Adipocyte (in vitro differentiated cells): Measurements from ENCODE around the gene AVP.

Experiments used
- DNase-seq: peaks from one replicate; pipeline ENCODE4 v3.0.0-alpha.2; 2015; ENCODE audit warnings: low read depth
- H3K27me3 ChIP-seq: replicated peaks from 2 replicates; pipeline ENCODE4 v1.7.0; 2013; ENCODE audit warnings: mild to moderate bottlenecking, low read length, moderate library complexity; ENCODE audit not compliant: control insufficient read depth, insufficient read depth
- H3K36me3 ChIP-seq: 2 replicates; pipeline ENCODE4 v1.7.0; 2013; ENCODE audit warnings: low read length, mild to moderate bottlenecking, moderate library complexity; ENCODE audit not compliant: control insufficient read depth, insufficient read depth, severe bottlenecking
- H3K4me1 ChIP-seq: 2 replicates; pipeline ENCODE4 v1.7.0; 2013; ENCODE audit warnings: mild to moderate bottlenecking, low read length, moderate library complexity; ENCODE audit not compliant: control insufficient read depth, insufficient read depth
- H3K4me3 ChIP-seq: 2 replicates; pipeline ENCODE4 v1.7.0; 2013; ENCODE audit warnings: mild to moderate bottlenecking, low read length, moderate library complexity
- H3K9ac ChIP-seq: 2 replicates; pipeline ENCODE4 v1.7.0; 2013; ENCODE audit warnings: mild to moderate bottlenecking, low read length, moderate library complexity
- H3K9me3 ChIP-seq: 2 replicates; pipeline ENCODE4 v1.7.0; 2013; ENCODE audit warnings: mild to moderate bottlenecking, low read length, moderate library complexity; ENCODE audit not compliant: control insufficient read depth

AVP gene

GRCh38 chr20:3094848-3095629, 10.5 kb upstream of the AVP start:
- DNase-seq, result no peak
- Histone ChIP-seq H3K27me3 (peaks cover 3% of the 10 kb centered on the region), H3K9me3 (no peaks in the 10 kb centered on the region), H3K9ac (no peak overlapping the region), H3K4me3 (no peak overlapping the region), H3K36me3 (no peaks in the 10 kb centered on the region), H3K4me1 (no peaks in the 10 kb centered on the region)

- Histone ChIP-seq H3K4me1 (no peaks in the 10 kb centered on the region), H3K4me3 (no peak overlapping the region), H3K9me3 (no peaks in the 10 kb centered on the region), H3K36me3 (no peaks in the 10 kb centered on the region), H3K9ac (no peak overlapping the region), H3K27me3 (peaks cover 5% of the 10 kb centered on the region)
- DNase-seq, result no peak
Observed at GRCh38 chr20:3093861-3094361, 9.4 kb upstream of the AVP start.

GRCh38 chr20:3092611-3093379, 8.3 kb upstream of the AVP start:
- no peaks in the 10 kb centered on the region for H3K9me3 ChIP-seq
- no peaks in the 10 kb centered on the region for H3K36me3 ChIP-seq
- peak overlapping the region; percentile 59 for H3K4me3 ChIP-seq
- DNase-seq, result peak; percentile 32
- H3K27me3 ChIP-seq, result peaks cover 5% of the 10 kb centered on the region
- H3K4me1 ChIP-seq, result no peaks in the 10 kb centered on the region
- peak overlapping the region; percentile 58 for H3K9ac ChIP-seq

- Histone ChIP-seq H3K27me3 (peaks cover 5% of the 10 kb centered on the region), H3K4me1 (no peaks in the 10 kb centered on the region), H3K9me3 (no peaks in the 10 kb centered on the region), H3K9ac (no peak overlapping the region), H3K36me3 (no peaks in the 10 kb centered on the region), H3K4me3 (no peak overlapping the region)
- no peak for DNase-seq
Observed at GRCh38 chr20:3090565-3090964, 6.0 kb upstream of the AVP start.

- no peak overlapping the region for H3K9ac ChIP-seq
- no peaks in the 10 kb centered on the region for H3K4me1 ChIP-seq
- no peaks in the 10 kb centered on the region for H3K36me3 ChIP-seq
- peaks cover 13% of the 10 kb centered on the region for H3K27me3 ChIP-seq
- H3K9me3 ChIP-seq, result no peaks in the 10 kb centered on the region
- H3K4me3 ChIP-seq, result no peak overlapping the region
- DNase-seq, result no peak
Observed at GRCh38 chr20:3088031-3088430, 3.5 kb upstream of the AVP start.

GRCh38 chr20:3085571-3086072, 1.1 kb upstream of the AVP start:
- no peak overlapping the region for H3K9ac ChIP-seq
- no peak for DNase-seq
- H3K27me3 ChIP-seq, result peaks cover 13% of the 10 kb centered on the region

GRCh38 chr20:3084986-3085360, 449 bp upstream of the AVP start:
- no peak for DNase-seq
- Histone ChIP-seq H3K9me3 (no peaks in the 10 kb centered on the region), H3K4me3 (no peak overlapping the region), H3K36me3 (no peaks in the 10 kb centered on the region), H3K4me1 (peaks cover 16% of the 10 kb centered on the region), H3K27me3 (peaks cover 10% of the 10 kb centered on the region), H3K9ac (no peak overlapping the region)

More at GRCh38 chr20:3085571-3086072, 1.1 kb upstream of the AVP start:
- peaks cover 11% of the 10 kb centered on the region for H3K4me1 ChIP-seq
- no peaks in the 10 kb centered on the region for H3K36me3 ChIP-seq
- H3K4me3 ChIP-seq, result no peak overlapping the region
- H3K9me3 ChIP-seq, result no peaks in the 10 kb centered on the region

GRCh38 chr20:3082955-3083952, 1.3 kb downstream of the AVP start:
- H3K27me3 ChIP-seq, result peaks cover 7% of the 10 kb centered on the region
- no peak overlapping the region for H3K9ac ChIP-seq
- peaks cover 23% of the 10 kb centered on the region for H3K4me1 ChIP-seq
- DNase-seq, result no peak
- no peak overlapping the region for H3K4me3 ChIP-seq
- no peaks in the 10 kb centered on the region for H3K36me3 ChIP-seq
- no peaks in the 10 kb centered on the region for H3K9me3 ChIP-seq

GRCh38 chr20:3082306-3082951, 2.1 kb downstream of the AVP start:
- H3K9ac ChIP-seq, result peak overlapping the region; percentile 56
- peaks cover 23% of the 10 kb centered on the region for H3K4me1 ChIP-seq
- H3K9me3 ChIP-seq, result no peaks in the 10 kb centered on the region
- H3K36me3 ChIP-seq, result no peaks in the 10 kb centered on the region
- peak overlapping the region; percentile 55 for H3K4me3 ChIP-seq
- peak; percentile 53 for DNase-seq
- peaks cover 7% of the 10 kb centered on the region for H3K27me3 ChIP-seq

GRCh38 chr20:3081641-3082040, 2.9 kb downstream of the AVP start:
- peaks cover 7% of the 10 kb centered on the region for H3K27me3 ChIP-seq
- H3K9ac ChIP-seq, result peak overlapping the region; percentile 56
- no peaks in the 10 kb centered on the region for H3K36me3 ChIP-seq
- peak overlapping the region; percentile 55 for H3K4me3 ChIP-seq
- H3K4me1 ChIP-seq, result peaks cover 23% of the 10 kb centered on the region
- H3K9me3 ChIP-seq, result no peaks in the 10 kb centered on the region
- no peak for DNase-seq
